ENCODE results near the gene CST7.

The CST7 gene

GRCh38 chr20:24964506-24964840 is 15.4 kb downstream of the CST7 start:
- Histone ChIP-seq H3K9me3 (ENCODE audit: control insufficient read depth, low read length) (no peaks in the 10 kb centered on the region), H4K8ac (ENCODE audit: low read length) (no peak overlapping the region), H3K27me3 (ENCODE audit: control insufficient read depth in 1 of 2, insufficient read depth in 1 of 2, low read length in 2 of 2) (no peaks in the 10 kb centered on the region), H2BK120ac (ENCODE audit: low read depth, low read length) (no peak overlapping the region), H3K14ac (ENCODE audit: low read length in 2 of 2) (no peak overlapping the region), H3K36me3 (ENCODE audit: control insufficient read depth in 1 of 2, insufficient read depth in 2 of 2, low read depth in 1 of 2, low read length in 2 of 2) (peaks cover 64 to 80% of the 10 kb centered on the region in 2 experiments), H2AFZ (ENCODE audit: low read depth, low read length) (no peak overlapping the region), H2BK15ac (ENCODE audit: low read depth, poor library complexity, severe bottlenecking) (no peak overlapping the region), H3K23ac (ENCODE audit: low read length in 2 of 2) (no peak overlapping the region), H3K18ac (ENCODE audit: low read depth in 1 of 2, low read length in 2 of 2) (no peak overlapping the region), H3K27ac (ENCODE audit: low read length, poor library complexity, severe bottlenecking) (no peak overlapping the region), H3K4me1 (ENCODE audit: control insufficient read depth, insufficient read depth, low read depth, low read length) (no peaks in the 10 kb centered on the region), H2AK5ac (ENCODE audit: low read length, severe bottlenecking) (no peak overlapping the region), H2BK12ac (ENCODE audit: low read length in 2 of 2) (no peak overlapping the region), H3K4me2 (ENCODE audit: low read length, poor library complexity, severe bottlenecking) (no peak overlapping the region), H3K9ac (ENCODE audit: low read length) (no peak overlapping the region), H3K79me1 (replicated peaks; ENCODE audit: low read length, poor library complexity, severe bottlenecking) (peaks cover 16% of the 10 kb centered on the region), H3K4me3 (ENCODE audit: insufficient read depth in 1 of 2, low read depth in 1 of 2, low read length in 2 of 2) (no peak overlapping the region), H4K91ac (ENCODE audit: low read length) (no peak overlapping the region), H2BK5ac (ENCODE audit: low read depth, low read length, poor library complexity, severe bottlenecking) (no peak overlapping the region), H3K4ac (ENCODE audit: low read depth in 1 of 2, low read length in 2 of 2) (no peak overlapping the region)
- no peak for DNase-seq
- 95% methylated on average over 9 of the region's 9 CpGs for whole genome bisulfite sequencing

GRCh38 chr20:24965065-24965919 is 16.2 kb downstream of the CST7 start:
- WGBS: 93% methylated on average over 7 of the region's 7 CpGs
- H3K18ac ChIP-seq (ENCODE audit: low read depth in 1 of 2, low read length in 2 of 2): no peak overlapping the region
- H3K4me1 ChIP-seq (ENCODE audit: control insufficient read depth, insufficient read depth, low read depth, low read length): no peaks in the 10 kb centered on the region
- DNase-seq: no peak
- H3K14ac ChIP-seq (ENCODE audit: low read length in 2 of 2): peak overlapping the region in 1 of 2 experiments; percentile 69
- no peaks in the 10 kb centered on the region for H3K27me3 ChIP-seq (ENCODE audit: control insufficient read depth in 1 of 2, insufficient read depth in 1 of 2, low read length in 2 of 2)
- peaks cover 16% of the 10 kb centered on the region for H3K79me1 ChIP-seq (replicated peaks; ENCODE audit: low read length, poor library complexity, severe bottlenecking)
- peaks cover 72 to 78% of the 10 kb centered on the region in 2 experiments for H3K36me3 ChIP-seq (ENCODE audit: control insufficient read depth in 1 of 2, insufficient read depth in 2 of 2, low read depth in 1 of 2, low read length in 2 of 2)
- no peak overlapping the region for H2AK5ac ChIP-seq (ENCODE audit: low read length, severe bottlenecking)
- no peak overlapping the region for H2BK12ac ChIP-seq (ENCODE audit: low read length in 2 of 2)
- H4K8ac ChIP-seq (ENCODE audit: low read length): peak overlapping the region; percentile 31
- H3K23ac ChIP-seq (ENCODE audit: low read length in 2 of 2): no peak overlapping the region
- H3K4me2 ChIP-seq (ENCODE audit: low read length, poor library complexity, severe bottlenecking): no peak overlapping the region
- H4K91ac ChIP-seq (ENCODE audit: low read length): peak overlapping the region; percentile 22
- no peak overlapping the region for H2AFZ ChIP-seq (ENCODE audit: low read depth, low read length)
- H3K9ac ChIP-seq (ENCODE audit: low read length): no peak overlapping the region
- H3K9me3 ChIP-seq (ENCODE audit: control insufficient read depth, low read length): no peaks in the 10 kb centered on the region
- H3K4me3 ChIP-seq (ENCODE audit: insufficient read depth in 1 of 2, low read depth in 1 of 2, low read length in 2 of 2): no peak overlapping the region
- no peak overlapping the region for H2BK15ac ChIP-seq (ENCODE audit: low read depth, poor library complexity, severe bottlenecking)
- no peak overlapping the region for H3K4ac ChIP-seq (ENCODE audit: low read depth in 1 of 2, low read length in 2 of 2)
- H2BK120ac ChIP-seq (ENCODE audit: low read depth, low read length): no peak overlapping the region
- no peak overlapping the region for H3K27ac ChIP-seq (ENCODE audit: low read length, poor library complexity, severe bottlenecking)
- no peak overlapping the region for H2BK5ac ChIP-seq (ENCODE audit: low read depth, low read length, poor library complexity, severe bottlenecking)

- Histone ChIP-seq H3K4me3 (ENCODE audit: insufficient read depth in 1 of 2, low read depth in 1 of 2, low read length in 2 of 2) (peak overlapping the region in 1 of 2 experiments; percentile 4), H2BK12ac (ENCODE audit: low read length in 2 of 2) (no peak overlapping the region), H2BK5ac (ENCODE audit: low read depth, low read length, poor library complexity, severe bottlenecking) (no peak overlapping the region), H3K9me3 (ENCODE audit: control insufficient read depth, low read length) (no peaks in the 10 kb centered on the region), H2BK120ac (ENCODE audit: low read depth, low read length) (no peak overlapping the region), H3K23ac (ENCODE audit: low read length in 2 of 2) (no peak overlapping the region), H3K18ac (ENCODE audit: low read depth in 1 of 2, low read length in 2 of 2) (no peak overlapping the region), H3K36me3 (ENCODE audit: control insufficient read depth in 1 of 2, insufficient read depth in 2 of 2, low read depth in 1 of 2, low read length in 2 of 2) (peaks cover 77 to 83% of the 10 kb centered on the region in 2 experiments), H3K79me1 (replicated peaks; ENCODE audit: low read length, poor library complexity, severe bottlenecking) (peaks cover 16% of the 10 kb centered on the region), H3K4me2 (ENCODE audit: low read length, poor library complexity, severe bottlenecking) (no peak overlapping the region), H2BK15ac (ENCODE audit: low read depth, poor library complexity, severe bottlenecking) (no peak overlapping the region), H3K14ac (ENCODE audit: low read length in 2 of 2) (no peak overlapping the region), H3K4me1 (ENCODE audit: control insufficient read depth, insufficient read depth, low read depth, low read length) (no peaks in the 10 kb centered on the region), H2AFZ (ENCODE audit: low read depth, low read length) (no peak overlapping the region), H3K27ac (ENCODE audit: low read length, poor library complexity, severe bottlenecking) (no peak overlapping the region), H2AK5ac (ENCODE audit: low read length, severe bottlenecking) (no peak overlapping the region), H4K91ac (ENCODE audit: low read length) (no peak overlapping the region), H3K9ac (ENCODE audit: low read length) (no peak overlapping the region), H3K4ac (ENCODE audit: low read depth in 1 of 2, low read length in 2 of 2) (no peak overlapping the region), H4K8ac (ENCODE audit: low read length) (no peak overlapping the region), H3K27me3 (ENCODE audit: control insufficient read depth in 1 of 2, insufficient read depth in 1 of 2, low read length in 2 of 2) (no peaks in the 10 kb centered on the region)
- DNase-seq: no peak
- 98% methylated on average over 15 of the region's 15 CpGs for WGBS
Observed at GRCh38 chr20:24966317-24967012, 17.4 kb downstream of the CST7 start.

DNA sequence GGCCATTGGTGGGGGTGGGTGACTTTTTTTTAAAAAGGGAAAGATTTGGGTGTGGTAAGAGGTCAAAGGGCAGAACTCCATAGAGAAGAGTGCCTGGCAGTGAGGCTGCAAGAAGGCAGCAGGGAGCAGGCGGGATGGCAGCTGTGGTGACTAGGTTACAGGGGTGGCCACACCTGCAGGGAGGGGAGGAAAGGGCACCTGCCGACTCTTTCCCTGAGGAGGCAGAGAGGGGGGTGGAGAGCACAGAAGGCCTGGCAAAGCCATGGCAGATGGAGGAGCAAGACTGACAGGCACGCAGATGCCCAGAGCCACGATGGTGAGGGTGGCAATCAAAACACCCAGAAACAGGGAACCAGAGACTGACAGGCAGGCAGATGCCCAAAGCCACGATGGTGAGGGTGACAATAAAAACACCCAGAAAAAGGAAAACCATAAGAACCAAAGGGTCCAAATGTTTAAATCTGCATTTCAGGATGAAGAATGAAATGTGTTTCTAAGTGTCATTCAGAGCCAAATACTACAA is 19.3 kb downstream of the CST7 start:
- no peak overlapping the region for H2AFZ ChIP-seq (ENCODE audit: low read depth, low read length)
- H4K91ac ChIP-seq (ENCODE audit: low read length): no peak overlapping the region
- H3K4ac ChIP-seq (ENCODE audit: low read depth in 1 of 2, low read length in 2 of 2): no peak overlapping the region
- no peak overlapping the region for H2BK5ac ChIP-seq (ENCODE audit: low read depth, low read length, poor library complexity, severe bottlenecking)
- no peaks in the 10 kb centered on the region for H3K4me1 ChIP-seq (ENCODE audit: control insufficient read depth, insufficient read depth, low read depth, low read length)
- no peak for DNase-seq
- no peaks in the 10 kb centered on the region for H3K27me3 ChIP-seq (ENCODE audit: control insufficient read depth in 1 of 2, insufficient read depth in 1 of 2, low read length in 2 of 2)
- no peak overlapping the region for H2BK15ac ChIP-seq (ENCODE audit: low read depth, poor library complexity, severe bottlenecking)
- H3K4me3 ChIP-seq (ENCODE audit: insufficient read depth in 1 of 2, low read depth in 1 of 2, low read length in 2 of 2): no peak overlapping the region
- 97% methylated on average over 4 of the region's 5 CpGs for WGBS
- no peak overlapping the region for H3K23ac ChIP-seq (ENCODE audit: low read length in 2 of 2)
- peaks cover 77 to 89% of the 10 kb centered on the region in 2 experiments for H3K36me3 ChIP-seq (ENCODE audit: control insufficient read depth in 1 of 2, insufficient read depth in 2 of 2, low read depth in 1 of 2, low read length in 2 of 2)
- no peak overlapping the region for H3K18ac ChIP-seq (ENCODE audit: low read depth in 1 of 2, low read length in 2 of 2)
- no peak overlapping the region for H3K4me2 ChIP-seq (ENCODE audit: low read length, poor library complexity, severe bottlenecking)
- no peak overlapping the region for H3K27ac ChIP-seq (ENCODE audit: low read length, poor library complexity, severe bottlenecking)
- no peak overlapping the region for H4K8ac ChIP-seq (ENCODE audit: low read length)
- H3K9me3 ChIP-seq (ENCODE audit: control insufficient read depth, low read length): no peaks in the 10 kb centered on the region
- H3K9ac ChIP-seq (ENCODE audit: low read length): no peak overlapping the region
- no peak overlapping the region for H2BK120ac ChIP-seq (ENCODE audit: low read depth, low read length)
- peaks cover 23% of the 10 kb centered on the region for H3K79me1 ChIP-seq (replicated peaks; ENCODE audit: low read length, poor library complexity, severe bottlenecking)
- H2AK5ac ChIP-seq (ENCODE audit: low read length, severe bottlenecking): no peak overlapping the region
- no peak overlapping the region for H2BK12ac ChIP-seq (ENCODE audit: low read length in 2 of 2)
- H3K14ac ChIP-seq (ENCODE audit: low read length in 2 of 2): no peak overlapping the region

All from mesenchymal stem cell (in vitro differentiated cells and primary cell).